H7 (cell line): ENCODE results near the gene TLK2. TPM values are rescaled to one million over a fixed set of nuclear protein-coding genes. Genes with fewer than 3 reads are reported as not detected.

Source experiments
- DNase-seq: peaks from one replicate; pipeline ENCODE4 v3.0.0; 2012
- H3K27me3 ChIP-seq: 2 replicates; pipeline ENCODE4 v1.6.0; 2011; ENCODE audit warnings: mild to moderate bottlenecking, low read length; ENCODE audit not compliant: control insufficient read depth, insufficient read depth
- H3K36me3 ChIP-seq: replicated peaks from 2 replicates; pipeline ENCODE4 v1.5.1; 2011; ENCODE audit warnings: low read length; ENCODE audit not compliant: control insufficient read depth, insufficient read depth
- H3K4me3 ChIP-seq: 2 replicates; pipeline ENCODE4 v1.5.1; 2011; ENCODE audit warnings: low read depth, mild to moderate bottlenecking, control low read depth, low read length, moderate library complexity; ENCODE audit not compliant: insufficient read depth
- total RNA-seq: library from RNA; depleted of rRNA; stranded (reverse); fragments of >200 nt; shearing (Covaris generic); gene quantifications from 2 replicates; pipeline ENCODE4 v1.2.3, GENCODE V29; 2014

Gene TLK2
- total RNA-seq, 1 experiment from 2014 or later: 57.6 TPM

- no peaks in the 10 kb centered on the region for H3K36me3 ChIP-seq
- H3K27me3 ChIP-seq: no peaks in the 10 kb centered on the region
- DNase-seq: peak; percentile 12
- no peak overlapping the region for H3K4me3 ChIP-seq
Observed at GRCh38 chr17:62650587-62650986, 172.0 kb downstream of the TLK2 start.

- DNase-seq: peak; percentile 85
- no peaks in the 10 kb centered on the region for H3K27me3 ChIP-seq
- H3K4me3 ChIP-seq: peak overlapping the region; percentile 64
- no peaks in the 10 kb centered on the region for H3K36me3 ChIP-seq
Observed at GRCh38 chr17:62652251-62653001, 173.8 kb downstream of the TLK2 start.

- peak overlapping the region; percentile 64 for H3K4me3 ChIP-seq
Observed at GRCh38 chr17:62653002-62653825, 174.6 kb downstream of the TLK2 start.

GRCh38 chr17:62653826-62654761 is 175.5 kb downstream of the TLK2 start:
- DNase-seq: peak; percentile 73
- Histone ChIP-seq H3K4me3 (no peak overlapping the region), H3K27me3 (no peaks in the 10 kb centered on the region), H3K36me3 (no peaks in the 10 kb centered on the region)

More at GRCh38 chr17:62653002-62653825, 174.6 kb downstream of the TLK2 start:
- Histone ChIP-seq H3K27me3 (no peaks in the 10 kb centered on the region), H3K36me3 (no peaks in the 10 kb centered on the region)
- peak; percentile 95 for DNase-seq

GRCh38 chr17:62655656-62656055 is 177.0 kb downstream of the TLK2 start:
- H3K4me3 ChIP-seq: no peak overlapping the region
- peak; percentile 2 for DNase-seq

GRCh38 chr17:62656446-62656845 is 177.8 kb downstream of the TLK2 start:
- Histone ChIP-seq H3K27me3 (no peaks in the 10 kb centered on the region), H3K36me3 (no peaks in the 10 kb centered on the region), H3K4me3 (no peak overlapping the region)
- peak; percentile 24 for DNase-seq

More at GRCh38 chr17:62655656-62656055, 177.0 kb downstream of the TLK2 start:
- Histone ChIP-seq H3K27me3 (no peaks in the 10 kb centered on the region), H3K36me3 (no peaks in the 10 kb centered on the region)

- DNase-seq: no peak
- Histone ChIP-seq H3K4me3 (no peak overlapping the region), H3K27me3 (no peaks in the 10 kb centered on the region), H3K36me3 (no peaks in the 10 kb centered on the region)
Observed at GRCh38 chr17:62657145-62657665, 178.6 kb downstream of the TLK2 start.

GRCh38 chr17:62657690-62658089 is 179.1 kb downstream of the TLK2 start:
- H3K4me3 ChIP-seq: no peak overlapping the region
- no peaks in the 10 kb centered on the region for H3K36me3 ChIP-seq
- DNase-seq: peak; percentile 52
- no peaks in the 10 kb centered on the region for H3K27me3 ChIP-seq

GRCh38 chr17:62658136-62658920 is 179.7 kb downstream of the TLK2 start:
- Histone ChIP-seq H3K4me3 (no peak overlapping the region), H3K27me3 (no peaks in the 10 kb centered on the region), H3K36me3 (no peaks in the 10 kb centered on the region)
- DNase-seq: peak; percentile 14

GRCh38 chr17:62660629-62661118 is 182.0 kb downstream of the TLK2 start:
- no peak for DNase-seq
- Histone ChIP-seq H3K36me3 (no peaks in the 10 kb centered on the region), H3K4me3 (no peak overlapping the region), H3K27me3 (no peaks in the 10 kb centered on the region)

- H3K4me3 ChIP-seq: no peak overlapping the region
- no peaks in the 10 kb centered on the region for H3K36me3 ChIP-seq
- DNase-seq: no peak
- no peaks in the 10 kb centered on the region for H3K27me3 ChIP-seq
Observed at GRCh38 chr17:62661337-62661736, 182.7 kb downstream of the TLK2 start.

GRCh38 chr17:62662855-62663254 is 184.2 kb downstream of the TLK2 start:
- DNase-seq: no peak
- Histone ChIP-seq H3K4me3 (no peak overlapping the region), H3K36me3 (no peaks in the 10 kb centered on the region), H3K27me3 (no peaks in the 10 kb centered on the region)
